SK-MEL-5 (cell line): ENCODE measurements around the gene KLHL17. TPM values are rescaled to one million over a fixed set of nuclear protein-coding genes. Genes with fewer than 3 reads are reported as not detected.

Source experiments
- DNase-seq: peaks from one replicate; pipeline ENCODE4 v3.0.0-alpha.2; 2016; ENCODE audit warnings: low read depth, low spot score
- in situ Hi-C: cut with HindIII; loops from 2 replicates; pipeline ENCODE4 v1.10.0; 2016; ENCODE audit warnings: low sequenced_read_pairs, high pct_unique_total_duplicates, low pct_unique_long_range_greater_than_20kb
- total RNA-seq: library from RNA; depleted of rRNA; stranded (reverse); fragments of >200 nt; shearing (Covaris generic); gene quantifications from 2 replicates; pipeline ENCODE4 v1.2.3, GENCODE V29; 2014

The KLHL17 gene
- total RNA-seq, 1 experiment from 2014 or later = 5.3 TPM

GRCh38 chr1:932776-933602 lies 27.4 kb upstream of the KLHL17 start:
- no peak for DNase-seq
- in situ Hi-C loops = no loop called here

- in situ Hi-C loops = no loop called here
- no peak for DNase-seq
Observed at GRCh38 chr1:933603-933940, 26.8 kb upstream of the KLHL17 start.

GRCh38 chr1:934991-935750 lies 25.2 kb upstream of the KLHL17 start:
- in situ Hi-C loops = no loop called here
- DNase-seq = no peak

GRCh38 chr1:935751-936231 lies 24.6 kb upstream of the KLHL17 start:
- no peak for DNase-seq
- in situ Hi-C loops = no loop called here

GRCh38 chr1:936348-937264 lies 23.8 kb upstream of the KLHL17 start:
- in situ Hi-C loops = no loop called here
- DNase-seq = no peak

GRCh38 chr1:937521-937920 lies 22.9 kb upstream of the KLHL17 start:
- no peak for DNase-seq
- in situ Hi-C loops = no loop called here

- DNase-seq = peak; percentile 41
Observed at GRCh38 chr1:938088-938683, 22.2 kb upstream of the KLHL17 start.

GRCh38 chr1:938711-939489 lies 21.5 kb upstream of the KLHL17 start:
- DNase-seq = no peak
- in situ Hi-C loops = no loop called here

More at GRCh38 chr1:938088-938683, 22.2 kb upstream of the KLHL17 start:
- in situ Hi-C loops = no loop called here

GRCh38 chr1:939511-940106 lies 20.8 kb upstream of the KLHL17 start:
- no peak for DNase-seq
- in situ Hi-C loops = no loop called here

GRCh38 chr1:940107-941014 lies 20.0 kb upstream of the KLHL17 start:
- no peak for DNase-seq
- in situ Hi-C loops = no loop called here

GRCh38 chr1:941015-941587 lies 19.3 kb upstream of the KLHL17 start:
- in situ Hi-C loops = no loop called here

GRCh38 chr1:941588-942383 lies 18.6 kb upstream of the KLHL17 start:
- DNase-seq = peak; percentile 37
- in situ Hi-C loops = no loop called here

More at GRCh38 chr1:941015-941587, 19.3 kb upstream of the KLHL17 start:
- no peak for DNase-seq

- no peak for DNase-seq
- in situ Hi-C loops = no loop called here
Observed at GRCh38 chr1:942411-942821, 18.0 kb upstream of the KLHL17 start.

GRCh38 chr1:942864-943533 lies 17.4 kb upstream of the KLHL17 start:
- in situ Hi-C loops = no loop called here
- no peak for DNase-seq
